ENCODE data around the gene LRRC17. TPM values are rescaled to one million over a fixed set of nuclear protein-coding genes. Genes with fewer than 3 reads are reported as not detected.

The LRRC17 gene
- polyA plus RNA-seq, 3 donors: 0.04 TPM; not detected in 2

DNA sequence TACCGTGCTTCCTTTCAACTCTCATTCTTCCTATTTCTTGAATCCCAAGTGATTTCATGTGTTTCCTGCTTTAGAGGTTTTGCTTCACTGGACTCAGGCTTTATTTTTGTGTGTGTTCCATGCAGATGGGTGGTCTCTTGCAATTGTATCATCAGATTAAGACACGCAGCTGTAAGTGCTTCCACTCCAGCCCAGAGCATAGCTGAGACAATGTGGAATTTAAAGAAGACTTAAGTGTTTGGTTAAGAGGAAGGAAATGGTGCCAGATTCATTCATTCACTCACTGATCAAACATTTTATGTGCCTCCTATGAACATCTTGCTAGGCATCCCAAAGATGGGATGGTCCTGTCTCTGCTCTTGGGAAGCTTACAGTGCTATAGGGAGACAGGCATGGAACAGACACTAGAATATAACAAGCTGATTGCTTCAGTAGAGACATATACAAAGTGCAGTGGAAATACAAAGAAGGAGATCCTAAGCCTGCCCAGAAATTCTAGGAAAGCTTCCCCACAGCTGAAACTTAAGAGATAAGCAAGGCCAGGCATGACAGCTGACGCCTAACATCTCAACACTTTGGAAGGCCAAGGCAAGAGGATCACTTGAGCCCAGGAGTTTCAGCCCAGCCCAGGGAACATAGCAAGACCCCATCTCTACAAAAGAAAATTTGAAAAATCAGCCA is 46.1 kb upstream of the LRRC17 start:
- no CpG with 5 or more reads among the region's 3 CpGs for WGBS (ENCODE audit: insufficient coverage)

DNA sequence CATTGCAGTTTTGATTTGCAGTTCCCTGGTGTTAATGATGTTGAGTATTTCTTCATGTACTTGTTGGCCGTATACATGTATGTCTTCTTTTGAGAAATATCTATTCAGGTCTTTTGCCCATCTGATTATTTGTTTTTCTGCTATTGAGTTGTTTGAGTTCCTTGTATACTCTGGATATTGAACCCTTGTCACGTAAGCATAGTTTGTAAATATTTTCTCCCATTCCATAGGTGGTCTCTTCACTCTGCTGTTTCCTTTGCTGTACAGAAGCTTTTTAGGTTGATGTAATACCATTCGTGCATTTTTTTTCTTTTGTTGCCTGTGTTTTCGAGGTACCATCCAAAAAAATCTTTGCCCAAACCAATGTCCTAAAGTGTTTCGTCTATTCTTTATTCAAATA is 43.6 kb upstream of the LRRC17 start:
- TF ChIP-seq CTCF (IDR thresholded peaks at IDR 0.05): no peak
- Histone ChIP-seq H3K9me3 (replicated peaks in 1 of 2; ENCODE audit: control insufficient read depth in 1 of 2, insufficient read depth in 1 of 2, low read length in 2 of 2) (no peaks in the 10 kb centered on the region), H2AFZ (ENCODE audit: insufficient read depth, low read depth, low read length, poor library complexity, severe bottlenecking) (no peak overlapping the region), H3K27ac (ENCODE audit: low read depth in 1 of 2, low read length in 2 of 2) (no peak overlapping the region), H3K36me3 (replicated peaks in 1 of 2; ENCODE audit: control insufficient read depth in 1 of 2, insufficient read depth in 2 of 2, low read length in 2 of 2) (no peaks in the 10 kb centered on the region), H3K4me1 (ENCODE audit: control insufficient read depth in 1 of 2, insufficient read depth in 2 of 2, low read length in 2 of 2) (peaks cover 1 to 2% of the 10 kb centered on the region in 2 donors), H3K9ac (ENCODE audit: insufficient read depth, low read length, poor library complexity, severe bottlenecking) (no peak overlapping the region), H3K4me2 (replicated peaks; ENCODE audit: extremely low read depth, low read length, poor library complexity, severe bottlenecking) (no peak overlapping the region), H4K20me1 (ENCODE audit: insufficient read depth, low read length) (no peaks in the 10 kb centered on the region), H3K27me3 (ENCODE audit: control insufficient read depth in 2 of 2, insufficient read depth in 2 of 2, low read length in 2 of 2) (no peaks in the 10 kb centered on the region), H3K4me3 (replicated peaks in 1 of 3; ENCODE audit: low read depth in 2 of 3, low read length in 3 of 3) (no peak overlapping the region), H3K79me2 (ENCODE audit: insufficient read depth, low read length) (no peaks in the 10 kb centered on the region)
- DNase-seq: no peak
- Mint-ChIP-seq H3K27me3 (ENCODE audit: low read depth in 3 of 3) (no peaks in the 10 kb centered on the region), H3K36me3 (no peaks in the 10 kb centered on the region), H3K4me3 (no peak overlapping the region), H3K4me1 (peaks cover 6% of the 10 kb centered on the region), H3K27ac (no peak overlapping the region), H3K9me3 (peaks cover 0 to 3% (median 0%) of the 10 kb centered on the region in 7 donors)
- intact Hi-C loops (cut with micrococcal nuclease): no loop called here
- WGBS (ENCODE audit: insufficient coverage): no CpG with 5 or more reads among the region's 5 CpGs

More for the DNA sequence above, 46.1 kb upstream of the LRRC17 start:
- DNase-seq: no peak
- TF ChIP-seq CTCF (IDR thresholded peaks at IDR 0.05): no peak
- H3K27me3 Mint-ChIP-seq (ENCODE audit: low read depth in 3 of 3): no peaks in the 10 kb centered on the region
- no peaks in the 10 kb centered on the region for H3K4me1 Mint-ChIP-seq
- H3K27ac ChIP-seq (ENCODE audit: low read depth in 1 of 2, low read length in 2 of 2): no peak overlapping the region
- H3K27ac Mint-ChIP-seq: no peak overlapping the region
- intact Hi-C loops (cut with micrococcal nuclease): no loop called here
- peaks cover 0 to 3% (median 0%) of the 10 kb centered on the region in 7 donors for H3K9me3 Mint-ChIP-seq
- H3K9ac ChIP-seq (ENCODE audit: insufficient read depth, low read length, poor library complexity, severe bottlenecking): no peak overlapping the region
- H3K79me2 ChIP-seq (ENCODE audit: insufficient read depth, low read length): no peaks in the 10 kb centered on the region
- no peaks in the 10 kb centered on the region for H3K36me3 ChIP-seq (replicated peaks in 1 of 2; ENCODE audit: control insufficient read depth in 1 of 2, insufficient read depth in 2 of 2, low read length in 2 of 2)
- no peak overlapping the region for H3K4me3 Mint-ChIP-seq
- no peaks in the 10 kb centered on the region for H3K4me1 ChIP-seq (ENCODE audit: control insufficient read depth in 1 of 2, insufficient read depth in 2 of 2, low read length in 2 of 2)
- H3K27me3 ChIP-seq (ENCODE audit: control insufficient read depth in 2 of 2, insufficient read depth in 2 of 2, low read length in 2 of 2): no peaks in the 10 kb centered on the region
- H3K4me3 ChIP-seq (replicated peaks in 1 of 3; ENCODE audit: low read depth in 2 of 3, low read length in 3 of 3): no peak overlapping the region
- H3K36me3 Mint-ChIP-seq: no peaks in the 10 kb centered on the region
- H3K4me2 ChIP-seq (replicated peaks; ENCODE audit: extremely low read depth, low read length, poor library complexity, severe bottlenecking): no peak overlapping the region
- no peaks in the 10 kb centered on the region for H4K20me1 ChIP-seq (ENCODE audit: insufficient read depth, low read length)
- H3K9me3 ChIP-seq (replicated peaks in 1 of 2; ENCODE audit: control insufficient read depth in 1 of 2, insufficient read depth in 1 of 2, low read length in 2 of 2): no peaks in the 10 kb centered on the region
- no peak overlapping the region for H2AFZ ChIP-seq (ENCODE audit: insufficient read depth, low read depth, low read length, poor library complexity, severe bottlenecking)

Measured in CD14-positive monocyte (primary cell).